ACHN (cell line): ENCODE measurements around the gene KRT35.

Experiments
- DNase-seq: peaks from one replicate; pipeline ENCODE4 v3.0.0-alpha.2; 2015
- in situ Hi-C: cut with HindIII; loops from 2 replicates; pipeline ENCODE4 v1.10.0; 2017; ENCODE audit warnings: low sequenced_read_pairs, low pct_ligation_motif_present, low pct_unique_long_range_greater_than_20kb

KRT35 gene

GRCh38 chr17:41467561-41467960 is 13.4 kb downstream of the KRT35 start:
- in situ Hi-C loops = no loop called here
- no peak for DNase-seq

- in situ Hi-C loops = no loop called here
- no peak for DNase-seq
These were observed 14.0 kb downstream of the KRT35 start, which contains the start of gene KRT32 for GRCh38 chr17:41466988-41467387. KRT32 (minus strand) TSS chr17:41467386; CDS start chr17:41467325, 61 bp downstream.

- peak; percentile 91 for DNase-seq
- in situ Hi-C loops = no loop called here
These were observed 16.3 kb downstream of the KRT35 start for GRCh38 chr17:41464682-41465081.

GRCh38 chr17:41464173-41464572 is 16.8 kb downstream of the KRT35 start:
- DNase-seq = no peak
- in situ Hi-C loops = no loop called here

GRCh38 chr17:41463746-41464145 is 17.2 kb downstream of the KRT35 start:
- no peak for DNase-seq
- in situ Hi-C loops = no loop called here

GRCh38 chr17:41462705-41463104 is 18.2 kb downstream of the KRT35 start:
- in situ Hi-C loops = no loop called here
- no peak for DNase-seq

- DNase-seq = no peak
- in situ Hi-C loops = no loop called here
These were observed 23.3 kb downstream of the KRT35 start for GRCh38 chr17:41457676-41458075.

GRCh38 chr17:41456204-41456603 is 24.7 kb downstream of the KRT35 start:
- in situ Hi-C loops = no loop called here
- DNase-seq = peak; percentile 37

GRCh38 chr17:41455236-41455635 is 25.7 kb downstream of the KRT35 start:
- in situ Hi-C loops = no loop called here

GRCh38 chr17:41453066-41453465 is 27.9 kb downstream of the KRT35 start:
- no peak for DNase-seq
- in situ Hi-C loops = no loop called here

More at GRCh38 chr17:41455236-41455635, 25.7 kb downstream of the KRT35 start:
- no peak for DNase-seq

GRCh38 chr17:41452281-41452680 is 28.7 kb downstream of the KRT35 start:
- in situ Hi-C loops = no loop called here
- no peak for DNase-seq

- in situ Hi-C loops = no loop called here
- peak; percentile 11 for DNase-seq
These were observed 29.7 kb downstream of the KRT35 start for GRCh38 chr17:41451154-41451728.

- DNase-seq = no peak
- in situ Hi-C loops = no loop called here
These were observed 31.9 kb downstream of the KRT35 start for GRCh38 chr17:41449008-41449407.

GRCh38 chr17:41448506-41448905 is 32.4 kb downstream of the KRT35 start:
- in situ Hi-C loops = no loop called here
- no peak for DNase-seq

- in situ Hi-C loops = no loop called here
These were observed 34.1 kb downstream of the KRT35 start for GRCh38 chr17:41446806-41447205.

GRCh38 chr17:41444640-41445039 is 36.3 kb downstream of the KRT35 start:
- in situ Hi-C loops = no loop called here

More at GRCh38 chr17:41446806-41447205, 34.1 kb downstream of the KRT35 start:
- DNase-seq = no peak

GRCh38 chr17:41444186-41444585 is 36.8 kb downstream of the KRT35 start:
- in situ Hi-C loops = no loop called here
- DNase-seq = no peak

More at GRCh38 chr17:41444640-41445039, 36.3 kb downstream of the KRT35 start:
- no peak for DNase-seq

GRCh38 chr17:41442739-41443138 is 38.2 kb downstream of the KRT35 start:
- no peak for DNase-seq
- in situ Hi-C loops = no loop called here

- DNase-seq = no peak
- in situ Hi-C loops = no loop called here
These were observed 40.4 kb downstream of the KRT35 start, which contains the start of gene KRT38 for GRCh38 chr17:41440531-41441033. KRT38 (minus strand) TSS chr17:41440983; CDS start chr17:41440921, 62 bp downstream.

- in situ Hi-C loops = no loop called here
- DNase-seq = no peak
These were observed 41.6 kb downstream of the KRT35 start for GRCh38 chr17:41439375-41439774.
